Neuronal stem cell (in vitro differentiated cells): ENCODE measurements around the gene CTTNBP2.

Experiments
- DNase-seq: peaks from one replicate; pipeline ENCODE4 v3.0.0-alpha.2; 2013; ENCODE audit warnings: low spot score
- H2AFZ ChIP-seq: one replicate; pipeline ENCODE4 v1.6.1; 2013; ENCODE audit warnings: mild to moderate bottlenecking, low read length, inconsistent platforms
- H2AK5ac ChIP-seq: 2 replicates; pipeline ENCODE4 v1.6.1; 2013; ENCODE audit warnings: low read depth, mild to moderate bottlenecking, inconsistent platforms, low read length, moderate library complexity, mixed read lengths
- H2BK120ac ChIP-seq: 2 replicates; pipeline ENCODE4 v1.6.1; 2013; ENCODE audit warnings: low read depth, mild to moderate bottlenecking, inconsistent platforms, low read length, moderate library complexity, mixed read lengths
- H2BK12ac ChIP-seq: one replicate; pipeline ENCODE4 v1.6.1; 2013; ENCODE audit warnings: low read length, inconsistent platforms
- H2BK15ac ChIP-seq: 2 replicates; pipeline ENCODE4 v1.6.1; 2013; ENCODE audit warnings: mild to moderate bottlenecking, low read length, inconsistent platforms, mixed read lengths
- H2BK5ac ChIP-seq: one replicate; pipeline ENCODE4 v1.6.1; 2013; ENCODE audit warnings: inconsistent platforms, mild to moderate bottlenecking, low read length, moderate library complexity
- H3K14ac ChIP-seq: one replicate; pipeline ENCODE4 v1.6.1; 2013; ENCODE audit warnings: low read length, inconsistent platforms
- H3K18ac ChIP-seq: 2 replicates; pipeline ENCODE4 v1.6.1; 2013; ENCODE audit warnings: low read length, inconsistent platforms
- H3K23ac ChIP-seq: 2 replicates; pipeline ENCODE4 v1.6.1; 2013; ENCODE audit warnings: low read depth, mild to moderate bottlenecking, mixed read lengths, low read length, inconsistent platforms; ENCODE audit not compliant: poor library complexity
- H3K27ac ChIP-seq: replicated peaks from 3 replicates; pipeline ENCODE4 v1.5.1; 2013; ENCODE audit warnings: low read length, inconsistent platforms
- H3K27me3 ChIP-seq, 3 experiments: 2 replicates each; pipeline ENCODE4 v1.6.1; 2013; ENCODE audit warnings: low read length in 3 of 3, mild to moderate bottlenecking in 2 of 3, inconsistent platforms in 1 of 3, low read depth in 1 of 3, mixed read lengths in 1 of 3, moderate library complexity in 1 of 3; ENCODE audit not compliant: control insufficient read depth in 3 of 3, insufficient read depth in 3 of 3
- H3K36me3 ChIP-seq, 2 donors: replicated peaks in 1 of 2; 2 replicates each; pipeline ENCODE4 v1.6.1; 2013; ENCODE audit warnings: low read length in 2 of 2; ENCODE audit not compliant: control insufficient read depth in 2 of 2, insufficient read depth in 2 of 2
- H3K4ac ChIP-seq: 2 replicates; pipeline ENCODE4 v1.6.1; 2013; ENCODE audit warnings: inconsistent platforms, mild to moderate bottlenecking, low read length, moderate library complexity
- H3K4me1 ChIP-seq, 2 donors: 1 replicate in 1 of 2; 2 replicates in 1 of 2; pipeline ENCODE4 v1.6.1; 2013; ENCODE audit warnings: low read length in 2 of 2, low read depth in 1 of 2; ENCODE audit not compliant: control insufficient read depth in 2 of 2, insufficient read depth in 1 of 2
- H3K4me2 ChIP-seq: one replicate; pipeline ENCODE4 v1.6.1; 2013; ENCODE audit warnings: mild to moderate bottlenecking, low read length, inconsistent platforms; ENCODE audit not compliant: insufficient read depth, poor library complexity, severe bottlenecking
- H3K4me3 ChIP-seq, 2 donors: 2 replicates each; pipeline ENCODE4 v1.5.1; 2013; ENCODE audit warnings: low read length in 2 of 2, mild to moderate bottlenecking in 2 of 2, inconsistent platforms in 1 of 2, moderate library complexity in 1 of 2
- H3K79me1 ChIP-seq: one replicate; pipeline ENCODE4 v1.6.1; 2013; ENCODE audit warnings: low read depth, mild to moderate bottlenecking, inconsistent platforms, low read length, moderate library complexity
- H3K9ac ChIP-seq: one replicate; pipeline ENCODE4 v1.6.1; 2013; ENCODE audit warnings: mild to moderate bottlenecking, low read depth, low read length, inconsistent platforms; ENCODE audit not compliant: poor library complexity
- H3K9me3 ChIP-seq, 2 donors: replicated peaks in 1 of 2; 2 replicates each; pipeline versions ENCODE3 to v1.6.1; 2013; ENCODE audit warnings: low read length in 2 of 2, mild to moderate bottlenecking in 2 of 2, inconsistent platforms in 1 of 2, low read depth in 1 of 2, mixed read lengths in 1 of 2, moderate library complexity in 1 of 2; ENCODE audit not compliant: control insufficient read depth in 2 of 2, insufficient read depth in 1 of 2
- H4K8ac ChIP-seq: one replicate; pipeline ENCODE4 v1.6.1; 2013; ENCODE audit warnings: low read depth, mild to moderate bottlenecking, inconsistent platforms, low read length, moderate library complexity
- H4K91ac ChIP-seq: one replicate; pipeline ENCODE4 v1.6.1; 2013; ENCODE audit warnings: low read length, low read depth, mild to moderate bottlenecking, inconsistent platforms; ENCODE audit not compliant: poor library complexity
- WGBS, 2 donors: extraction: QIAGEN DNeasy Blood & Tissue Kit; methylation state at CpG; one replicate each; pipeline ENCODE4 v1.1.7; 2013; ENCODE audit warnings: missing lambda C conversion rate in 2 of 2, mixed read lengths in 1 of 2; ENCODE audit not compliant: insufficient read length in 2 of 2, insufficient replicate concordance in 1 of 2; ENCODE audit errors: extremely low coverage in 2 of 2; 5-methylcytosine and 5-hydroxymethylcytosine counted together

The CTTNBP2 gene

DNA sequence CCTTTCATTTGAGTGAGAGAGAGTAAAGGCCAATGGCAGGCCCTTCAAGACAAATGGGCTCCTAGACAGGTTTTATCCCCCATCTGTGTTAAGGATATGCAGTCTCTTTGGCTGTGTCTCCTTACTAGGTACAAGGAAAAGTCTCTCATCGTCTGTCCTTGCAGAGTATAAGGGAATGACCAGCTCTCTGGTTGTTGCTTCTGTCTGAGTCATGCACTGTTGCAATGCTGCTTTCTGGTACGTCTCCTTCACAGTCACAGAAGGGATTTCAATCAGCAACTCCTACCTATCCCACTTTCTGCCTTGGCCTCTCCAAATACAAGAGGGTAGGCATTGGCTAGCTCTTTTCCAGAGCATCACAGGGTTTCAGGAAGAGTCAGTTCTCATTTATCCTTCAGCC, 48.1 kb downstream of the CTTNBP2 start:
- no peak overlapping the region for H3K23ac ChIP-seq
- H3K4me3 ChIP-seq: no peak overlapping the region
- peaks cover 0 to 1% of the 10 kb centered on the region in 2 donors for H3K4me1 ChIP-seq
- no peaks in the 10 kb centered on the region for H3K79me1 ChIP-seq
- H2BK12ac ChIP-seq: no peak overlapping the region
- no peak overlapping the region for H3K4me2 ChIP-seq
- H3K9ac ChIP-seq: no peak overlapping the region
- no peak overlapping the region for H2AK5ac ChIP-seq
- no peak overlapping the region for H2AFZ ChIP-seq
- no peak overlapping the region for H3K18ac ChIP-seq
- no peaks in the 10 kb centered on the region for H3K27me3 ChIP-seq
- WGBS, 2 donors: no CpG with 5 or more reads among the region's 2 CpGs
- H3K36me3 ChIP-seq: no peaks in the 10 kb centered on the region
- no peak overlapping the region for H3K27ac ChIP-seq
- no peaks in the 10 kb centered on the region for H3K9me3 ChIP-seq
- H2BK15ac ChIP-seq: no peak overlapping the region
- no peak overlapping the region for H3K14ac ChIP-seq
- no peak for DNase-seq
- H3K4ac ChIP-seq: no peak overlapping the region
- H4K91ac ChIP-seq: no peak overlapping the region
- H2BK5ac ChIP-seq: no peak overlapping the region
- H2BK120ac ChIP-seq: no peak overlapping the region
- H4K8ac ChIP-seq: no peak overlapping the region

GRCh38 chr7:117824592-117824991, 48.6 kb downstream of the CTTNBP2 start:
- Histone ChIP-seq H4K91ac (no peak overlapping the region), H3K14ac (no peak overlapping the region), H2AFZ (no peak overlapping the region)

DNA sequence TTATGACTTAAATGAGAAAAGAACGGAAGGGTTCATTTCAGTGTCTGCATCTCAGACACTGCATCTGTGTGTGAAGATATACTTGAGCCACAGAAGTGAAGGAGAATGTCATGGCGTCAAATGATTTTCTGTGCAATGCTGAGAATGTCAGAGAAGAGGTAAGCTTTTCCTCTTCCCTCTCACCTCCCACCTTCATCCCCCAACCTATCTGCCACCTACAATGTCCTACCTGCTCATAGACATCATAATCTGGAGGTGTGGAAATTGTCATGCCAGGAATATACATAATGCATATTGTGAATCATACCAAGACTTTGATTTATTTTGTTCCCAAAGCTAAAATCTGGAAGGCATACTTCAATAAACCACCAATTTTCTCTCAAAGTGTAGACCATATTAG, 53.7 kb downstream of the CTTNBP2 start:
- no peak overlapping the region for H2BK12ac ChIP-seq
- no peak for DNase-seq
- no peak overlapping the region for H4K8ac ChIP-seq
- no peak overlapping the region for H3K14ac ChIP-seq
- H3K36me3 ChIP-seq: no peaks in the 10 kb centered on the region
- H3K18ac ChIP-seq: no peak overlapping the region
- no peak overlapping the region for H2BK15ac ChIP-seq
- H3K9ac ChIP-seq: no peak overlapping the region
- no peak overlapping the region for H3K4ac ChIP-seq
- H2BK120ac ChIP-seq: no peak overlapping the region
- no peak overlapping the region for H2BK5ac ChIP-seq
- no peaks in the 10 kb centered on the region for H3K79me1 ChIP-seq
- H3K27me3 ChIP-seq: no peaks in the 10 kb centered on the region
- no peak overlapping the region for H3K4me2 ChIP-seq
- H3K27ac ChIP-seq: no peak overlapping the region
- H3K9me3 ChIP-seq: no peaks in the 10 kb centered on the region
- no peak overlapping the region for H3K4me3 ChIP-seq
- H2AFZ ChIP-seq: no peak overlapping the region
- WGBS, 2 donors: no CpG with 5 or more reads among the region's 2 CpGs
- no peak overlapping the region for H2AK5ac ChIP-seq
- H3K4me1 ChIP-seq: peaks cover 0 to 5% of the 10 kb centered on the region in 2 donors
- H3K23ac ChIP-seq: no peak overlapping the region
- H4K91ac ChIP-seq: no peak overlapping the region

More at GRCh38 chr7:117824592-117824991, 48.6 kb downstream of the CTTNBP2 start:
- H3K18ac ChIP-seq: no peak overlapping the region
- no peaks in the 10 kb centered on the region for H3K36me3 ChIP-seq
- DNase-seq: no peak
- no peak overlapping the region for H2BK12ac ChIP-seq
- no peak overlapping the region for H4K8ac ChIP-seq
- no peak overlapping the region for H3K4ac ChIP-seq
- H3K9ac ChIP-seq: no peak overlapping the region
- peaks cover 0 to 1% of the 10 kb centered on the region in 2 donors for H3K4me1 ChIP-seq
- H2AK5ac ChIP-seq: no peak overlapping the region
- no peak overlapping the region for H3K23ac ChIP-seq
- H3K4me3 ChIP-seq: no peak overlapping the region
- H2BK120ac ChIP-seq: no peak overlapping the region
- H3K27ac ChIP-seq: no peak overlapping the region
- no CpG with 5 or more reads among the region's 2 CpGs for WGBS, 2 donors
- no peaks in the 10 kb centered on the region for H3K79me1 ChIP-seq
- H2BK15ac ChIP-seq: no peak overlapping the region
- no peaks in the 10 kb centered on the region for H3K9me3 ChIP-seq
- H2BK5ac ChIP-seq: no peak overlapping the region
- no peaks in the 10 kb centered on the region for H3K27me3 ChIP-seq
- no peak overlapping the region for H3K4me2 ChIP-seq

DNA sequence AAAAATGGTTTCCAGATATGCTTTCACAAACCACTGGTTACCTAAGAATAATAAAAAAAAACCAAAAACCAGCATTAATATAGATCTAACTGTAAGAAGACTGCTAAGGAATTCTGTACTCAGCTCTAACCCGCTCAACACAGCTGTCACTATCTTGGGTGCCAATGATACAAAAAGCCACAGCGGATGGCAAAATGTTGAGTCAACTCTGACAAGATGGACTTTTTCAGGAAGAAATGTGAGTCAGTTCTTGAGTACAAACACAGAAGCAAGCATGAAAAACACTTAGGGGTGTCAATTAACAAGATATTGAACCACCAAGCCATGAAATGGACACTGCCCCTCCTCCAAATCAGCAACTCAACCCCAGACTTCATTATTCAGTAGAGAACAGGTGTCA, 55.0 kb downstream of the CTTNBP2 start:
- Histone ChIP-seq H3K9ac (no peak overlapping the region), H3K4me3 (no peak overlapping the region), H3K4me2 (no peak overlapping the region), H3K4ac (no peak overlapping the region), H3K9me3 (no peaks in the 10 kb centered on the region), H3K79me1 (peaks cover 2% of the 10 kb centered on the region), H2AFZ (no peak overlapping the region), H2BK12ac (no peak overlapping the region), H3K27ac (no peak overlapping the region), H3K23ac (no peak overlapping the region), H2BK120ac (no peak overlapping the region), H3K14ac (no peak overlapping the region), H3K36me3 (no peaks in the 10 kb centered on the region), H3K27me3 (no peaks in the 10 kb centered on the region), H4K8ac (no peak overlapping the region), H3K18ac (no peak overlapping the region), H2BK15ac (no peak overlapping the region), H4K91ac (no peak overlapping the region), H3K4me1 (peaks cover 2 to 5% of the 10 kb centered on the region in 2 donors), H2AK5ac (no peak overlapping the region), H2BK5ac (no peak overlapping the region)
- no CpG with 5 or more reads among the region's 2 CpGs for WGBS, 2 donors
- DNase-seq: no peak
